Measurements from ENCODE around the gene GIMAP5.

DNA sequence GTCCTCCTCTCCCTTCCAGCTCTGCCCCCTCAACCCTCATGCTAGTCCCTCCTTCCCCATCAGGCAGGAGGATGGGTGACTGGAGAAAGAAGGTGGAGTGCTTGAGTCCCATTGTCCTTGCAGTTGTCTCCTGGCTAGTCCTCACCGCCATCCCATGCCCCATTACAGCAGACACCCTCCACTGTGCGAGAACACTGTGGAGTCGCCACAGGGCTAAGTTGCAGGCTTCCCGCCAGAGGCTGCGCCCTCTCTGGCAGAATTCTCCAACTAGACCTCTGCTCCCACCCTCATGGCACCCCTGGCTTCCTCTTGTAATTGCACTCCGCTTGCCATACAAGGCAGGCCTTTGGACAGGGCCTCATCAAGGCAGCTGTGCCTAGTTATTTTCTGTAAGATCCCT is 48.6 kb upstream of the GIMAP5 start:
- TF ChIP-seq CBX5 (IDR thresholded peaks at IDR 0.05; ENCODE audit: borderline replicate concordance, low read depth) (no peak), NCOR1 (IDR thresholded peaks at IDR 0.05) (no peak), NBN (IDR thresholded peaks at IDR 0.05; ENCODE audit: low read depth) (no peak), NR2C2 (CRISPR knock-in tag; IDR thresholded peaks at IDR 0.05) (no peak), NR2C2 (tag; IDR thresholded peaks at IDR 0.05) (no peak), NCOA4 (IDR thresholded peaks at IDR 0.05; ENCODE audit: partially characterized antibody) (no peak), MAFF (IDR thresholded peaks at IDR 0.05; ENCODE audit: low read length) (no peak), FOXM1 (IDR thresholded peaks at IDR 0.05; ENCODE audit: low read depth) (no peak), FOXM1 (CRISPR knock-in tag; IDR thresholded peaks at IDR 0.05; ENCODE audit: low read depth) (no peak), TCFL5 (CRISPR knock-in tag; conservative IDR thresholded peaks at IDR 0.05) (no peak), GABPA (tag; conservative IDR thresholded peaks at IDR 0.05; ENCODE audit: low read depth) (no peak), POLR2A (conservative IDR thresholded peaks at IDR 0.05) (no peak)
- TF ChIP-seq, protein P1, sequence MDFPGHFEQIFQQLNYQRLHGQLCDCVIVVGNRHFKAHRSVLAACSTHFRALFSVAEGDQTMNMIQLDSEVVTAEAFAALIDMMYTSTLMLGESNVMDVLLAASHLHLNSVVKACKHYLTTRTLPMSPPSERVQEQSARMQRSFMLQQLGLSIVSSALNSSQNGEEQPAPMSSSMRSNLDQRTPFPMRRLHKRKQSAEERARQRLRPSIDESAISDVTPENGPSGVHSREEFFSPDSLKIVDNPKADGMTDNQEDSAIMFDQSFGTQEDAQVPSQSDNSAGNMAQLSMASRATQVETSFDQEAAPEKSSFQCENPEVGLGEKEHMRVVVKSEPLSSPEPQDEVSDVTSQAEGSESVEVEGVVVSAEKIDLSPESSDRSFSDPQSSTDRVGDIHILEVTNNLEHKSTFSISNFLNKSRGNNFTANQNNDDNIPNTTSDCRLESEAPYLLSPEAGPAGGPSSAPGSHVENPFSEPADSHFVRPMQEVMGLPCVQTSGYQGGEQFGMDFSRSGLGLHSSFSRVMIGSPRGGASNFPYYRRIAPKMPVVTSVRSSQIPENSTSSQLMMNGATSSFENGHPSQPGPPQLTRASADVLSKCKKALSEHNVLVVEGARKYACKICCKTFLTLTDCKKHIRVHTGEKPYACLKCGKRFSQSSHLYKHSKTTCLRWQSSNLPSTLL (IDR thresholded peaks at IDR 0.05), result no peak
- TF ChIP-seq, protein P2, sequence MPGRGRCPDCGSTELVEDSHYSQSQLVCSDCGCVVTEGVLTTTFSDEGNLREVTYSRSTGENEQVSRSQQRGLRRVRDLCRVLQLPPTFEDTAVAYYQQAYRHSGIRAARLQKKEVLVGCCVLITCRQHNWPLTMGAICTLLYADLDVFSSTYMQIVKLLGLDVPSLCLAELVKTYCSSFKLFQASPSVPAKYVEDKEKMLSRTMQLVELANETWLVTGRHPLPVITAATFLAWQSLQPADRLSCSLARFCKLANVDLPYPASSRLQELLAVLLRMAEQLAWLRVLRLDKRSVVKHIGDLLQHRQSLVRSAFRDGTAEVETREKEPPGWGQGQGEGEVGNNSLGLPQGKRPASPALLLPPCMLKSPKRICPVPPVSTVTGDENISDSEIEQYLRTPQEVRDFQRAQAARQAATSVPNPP (IDR thresholded peaks at IDR 0.05; ENCODE audit: borderline replicate concordance, insufficient read depth, insufficient read length), result no peak
- TF ChIP-seq, protein P3, sequence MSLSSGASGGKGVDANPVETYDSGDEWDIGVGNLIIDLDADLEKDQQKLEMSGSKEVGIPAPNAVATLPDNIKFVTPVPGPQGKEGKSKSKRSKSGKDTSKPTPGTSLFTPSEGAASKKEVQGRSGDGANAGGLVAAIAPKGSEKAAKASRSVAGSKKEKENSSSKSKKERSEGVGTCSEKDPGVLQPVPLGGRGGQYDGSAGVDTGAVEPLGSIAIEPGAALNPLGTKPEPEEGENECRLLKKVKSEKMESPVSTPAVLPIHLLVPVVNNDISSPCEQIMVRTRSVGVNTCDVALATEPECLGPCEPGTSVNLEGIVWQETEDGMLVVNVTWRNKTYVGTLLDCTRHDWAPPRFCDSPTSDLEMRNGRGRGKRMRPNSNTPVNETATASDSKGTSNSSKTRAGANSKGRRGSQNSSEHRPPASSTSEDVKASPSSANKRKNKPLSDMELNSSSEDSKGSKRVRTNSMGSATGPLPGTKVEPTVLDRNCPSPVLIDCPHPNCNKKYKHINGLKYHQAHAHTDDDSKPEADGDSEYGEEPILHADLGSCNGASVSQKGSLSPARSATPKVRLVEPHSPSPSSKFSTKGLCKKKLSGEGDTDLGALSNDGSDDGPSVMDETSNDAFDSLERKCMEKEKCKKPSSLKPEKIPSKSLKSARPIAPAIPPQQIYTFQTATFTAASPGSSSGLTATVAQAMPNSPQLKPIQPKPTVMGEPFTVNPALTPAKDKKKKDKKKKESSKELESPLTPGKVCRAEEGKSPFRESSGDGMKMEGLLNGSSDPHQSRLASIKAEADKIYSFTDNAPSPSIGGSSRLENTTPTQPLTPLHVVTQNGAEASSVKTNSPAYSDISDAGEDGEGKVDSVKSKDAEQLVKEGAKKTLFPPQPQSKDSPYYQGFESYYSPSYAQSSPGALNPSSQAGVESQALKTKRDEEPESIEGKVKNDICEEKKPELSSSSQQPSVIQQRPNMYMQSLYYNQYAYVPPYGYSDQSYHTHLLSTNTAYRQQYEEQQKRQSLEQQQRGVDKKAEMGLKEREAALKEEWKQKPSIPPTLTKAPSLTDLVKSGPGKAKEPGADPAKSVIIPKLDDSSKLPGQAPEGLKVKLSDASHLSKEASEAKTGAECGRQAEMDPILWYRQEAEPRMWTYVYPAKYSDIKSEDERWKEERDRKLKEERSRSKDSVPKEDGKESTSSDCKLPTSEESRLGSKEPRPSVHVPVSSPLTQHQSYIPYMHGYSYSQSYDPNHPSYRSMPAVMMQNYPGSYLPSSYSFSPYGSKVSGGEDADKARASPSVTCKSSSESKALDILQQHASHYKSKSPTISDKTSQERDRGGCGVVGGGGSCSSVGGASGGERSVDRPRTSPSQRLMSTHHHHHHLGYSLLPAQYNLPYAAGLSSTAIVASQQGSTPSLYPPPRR (CRISPR knock-in tag; IDR thresholded peaks at IDR 0.05; ENCODE audit: borderline replicate concordance), result no peak
- TF ChIP-seq, protein P4, sequence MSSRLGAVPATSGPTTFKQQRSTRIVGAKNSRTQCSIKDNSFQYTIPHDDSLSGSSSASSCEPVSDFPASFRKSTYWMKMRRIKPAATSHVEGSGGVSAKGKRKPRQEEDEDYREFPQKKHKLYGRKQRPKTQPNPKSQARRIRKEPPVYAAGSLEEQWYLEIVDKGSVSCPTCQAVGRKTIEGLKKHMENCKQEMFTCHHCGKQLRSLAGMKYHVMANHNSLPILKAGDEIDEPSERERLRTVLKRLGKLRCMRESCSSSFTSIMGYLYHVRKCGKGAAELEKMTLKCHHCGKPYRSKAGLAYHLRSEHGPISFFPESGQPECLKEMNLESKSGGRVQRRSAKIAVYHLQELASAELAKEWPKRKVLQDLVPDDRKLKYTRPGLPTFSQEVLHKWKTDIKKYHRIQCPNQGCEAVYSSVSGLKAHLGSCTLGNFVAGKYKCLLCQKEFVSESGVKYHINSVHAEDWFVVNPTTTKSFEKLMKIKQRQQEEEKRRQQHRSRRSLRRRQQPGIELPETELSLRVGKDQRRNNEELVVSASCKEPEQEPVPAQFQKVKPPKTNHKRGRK (tag; IDR thresholded peaks at IDR 0.05), result no peak

Data from K562 (cell line).